NCI-H128 (cell line): ENCODE results near the gene TJAP1.
"Not testable (repeated sequence)": the region's sequence is repeated elsewhere in the genome, so short reads cannot be mapped to it uniquely, and the experiment has no call there.

Source experiments
- DNase-seq: peaks from one replicate; lab custom pipeline; 2025; ENCODE audit not compliant: unreplicated experiment; lab: John Stamatoyannopoulos, UW

The TJAP1 gene

GRCh38 chr6:43452896-43453295 lies 24.5 kb upstream of the TJAP1 start:
- DNase-seq, result no peak

GRCh38 chr6:43453831-43454230 lies 23.5 kb upstream of the TJAP1 start:
- DNase-seq, result no peak

GRCh38 chr6:43454290-43454695 lies 23.1 kb upstream of the TJAP1 start:
- no peak for DNase-seq

- DNase-seq, result peak; percentile 7
Observed at GRCh38 chr6:43454696-43455530, 22.5 kb upstream of the TJAP1 start.

DNA sequence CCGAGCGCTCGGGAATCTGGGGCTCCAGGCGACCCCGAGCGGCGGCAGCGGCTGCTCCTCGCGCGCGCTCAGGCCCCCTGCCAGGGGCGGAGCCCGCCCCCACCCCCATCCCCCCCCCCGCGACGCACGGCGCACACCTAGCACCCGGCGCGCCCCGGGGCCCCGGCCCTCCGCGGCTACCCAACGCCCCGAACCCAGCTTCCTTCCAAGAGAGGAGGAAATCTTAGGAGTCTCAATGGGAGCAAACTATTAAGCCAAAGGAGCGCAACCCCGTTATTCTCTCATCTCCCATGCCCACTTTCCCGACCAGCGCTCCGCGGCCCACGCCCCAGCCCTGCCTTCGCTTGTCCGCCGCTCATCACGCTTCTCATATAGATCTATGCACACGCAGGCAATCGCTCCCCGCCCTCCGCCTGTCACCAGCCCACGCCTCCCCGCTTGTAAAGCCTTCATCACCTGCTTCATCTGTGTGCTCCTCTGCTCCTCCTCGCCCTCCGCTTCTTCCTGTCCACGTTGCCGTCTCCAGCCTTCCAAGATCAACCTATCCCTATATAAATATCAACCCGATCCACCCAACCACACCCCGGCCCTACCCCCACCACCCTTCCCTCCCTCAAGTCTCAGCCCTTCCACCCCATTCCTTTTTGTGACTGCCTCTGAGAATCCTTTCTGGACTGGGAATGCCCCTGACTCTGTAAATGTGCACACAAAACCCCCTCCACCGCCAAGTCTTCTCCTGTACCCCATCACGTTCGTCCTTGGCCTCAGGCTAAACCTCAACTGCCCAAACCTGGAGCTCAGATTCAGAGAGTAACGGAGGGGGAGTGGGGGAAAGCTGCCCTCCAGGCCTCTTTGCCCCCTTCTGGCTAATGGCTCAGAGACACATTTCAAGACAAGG lies 21.6 kb upstream of the TJAP1 start, which contains the start of gene DLK2:
DLK2 (minus strand) TSS at position 18 of the 898 bp plus-strand sequence. CDS start 723 bp downstream, outside the sequence.
- no peak for DNase-seq

DNA sequence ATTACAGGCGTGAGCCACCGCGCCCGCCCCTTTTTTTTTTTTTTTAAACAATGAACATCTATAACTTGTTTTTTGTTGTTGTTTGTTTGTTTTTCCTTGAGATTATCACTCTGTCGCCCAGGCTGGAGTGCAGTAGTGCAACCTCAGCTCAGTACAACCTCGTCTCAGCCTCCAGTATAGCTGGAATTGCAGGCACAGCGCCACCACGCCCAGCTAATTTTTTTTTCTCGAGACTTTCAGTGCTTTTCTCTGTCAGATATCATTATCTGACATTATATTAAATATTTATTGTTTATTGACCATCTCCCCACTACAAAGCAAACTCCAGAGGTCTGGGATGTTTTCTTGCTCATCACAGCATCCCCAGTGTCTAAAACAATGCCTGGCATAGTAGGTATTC lies 19.7 kb upstream of the TJAP1 start:
- no peak for DNase-seq

- not testable (repeated sequence) for DNase-seq
Observed at GRCh38 chr6:43458154-43458553, 19.2 kb upstream of the TJAP1 start.

DNA sequence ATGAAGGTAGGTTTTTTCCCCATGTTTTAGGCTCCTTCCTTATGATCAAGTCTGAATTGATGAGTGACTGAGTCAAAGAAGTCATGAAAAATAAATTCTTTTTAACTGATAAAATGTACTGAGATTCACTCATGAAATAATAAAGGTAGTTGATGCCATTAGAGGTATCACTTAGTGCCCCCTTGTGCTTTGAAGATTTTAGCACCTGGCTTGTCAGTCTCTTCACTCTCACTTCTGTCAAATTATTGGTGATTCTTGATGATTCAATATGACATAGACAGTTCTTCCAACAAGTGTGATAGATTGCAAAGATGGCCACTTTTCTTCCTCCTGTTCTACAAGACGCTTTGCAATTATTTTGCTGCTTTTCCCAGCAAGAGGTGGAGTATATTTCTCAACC lies 17.8 kb upstream of the TJAP1 start:
- DNase-seq, result no peak

DNA sequence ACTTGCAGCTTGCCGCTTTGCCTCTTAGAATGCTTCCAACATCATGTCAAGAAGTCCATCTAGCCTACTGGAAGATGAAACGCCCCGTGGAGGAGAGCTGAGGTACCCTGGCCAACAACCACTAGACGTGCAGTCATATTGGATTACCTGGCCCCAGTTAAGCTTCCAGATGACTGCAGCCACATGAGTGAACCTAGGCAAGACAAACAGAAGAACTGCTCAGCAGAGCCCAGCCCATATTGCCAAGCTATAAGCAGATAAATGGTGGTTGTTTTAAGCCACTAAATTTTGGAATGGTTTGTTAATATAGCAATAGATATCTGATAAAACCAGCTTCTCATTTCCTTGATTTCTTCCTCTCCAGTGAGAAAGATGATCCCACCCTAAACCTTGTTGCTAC lies 17.3 kb upstream of the TJAP1 start:
- DNase-seq, result no peak

- no peak for DNase-seq
Observed at GRCh38 chr6:43461936-43462335, 15.4 kb upstream of the TJAP1 start.

- DNase-seq, result no peak
Observed at GRCh38 chr6:43464337-43464736, 13.0 kb upstream of the TJAP1 start.

DNA sequence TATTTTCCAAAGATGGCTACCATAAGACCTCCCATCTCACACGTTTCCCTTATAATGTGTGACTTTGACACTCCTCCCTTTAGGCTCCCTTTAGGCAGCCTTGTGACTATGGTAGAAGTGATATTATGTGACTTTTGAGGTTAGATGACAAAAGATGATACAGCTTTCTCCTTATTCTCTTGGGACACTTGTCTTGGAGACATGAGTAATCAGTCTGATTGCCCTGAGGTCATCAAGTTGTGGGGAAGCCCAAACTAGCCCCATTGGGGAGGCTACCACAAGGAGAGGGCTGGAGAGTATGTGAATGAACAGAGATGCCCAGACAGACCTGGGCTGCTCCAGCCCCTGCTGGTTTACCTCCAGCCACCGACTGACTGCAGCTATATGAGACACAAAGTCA lies 11.4 kb upstream of the TJAP1 start:
- no peak for DNase-seq

DNA sequence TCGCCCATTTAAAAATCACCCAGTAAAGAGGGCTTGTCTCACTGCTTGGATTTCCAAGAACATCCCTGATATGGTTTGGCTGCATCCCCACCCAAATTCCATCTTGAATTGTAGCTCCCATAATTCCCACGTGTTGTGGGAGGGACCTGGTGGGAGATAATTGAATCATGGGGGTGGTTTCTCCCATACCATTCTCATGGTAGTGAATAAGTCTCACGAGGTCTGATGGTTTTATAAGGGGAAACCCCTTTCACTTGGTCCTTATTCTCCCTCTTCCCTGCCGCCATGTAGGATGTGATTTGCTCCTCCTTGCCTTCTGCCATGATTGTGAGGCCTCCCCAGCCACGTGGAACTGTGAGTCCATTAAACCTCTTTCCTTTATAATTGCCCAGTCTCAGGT lies 10.1 kb upstream of the TJAP1 start:
- DNase-seq, result not testable (repeated sequence)

- DNase-seq, result no peak
Observed at GRCh38 chr6:43467752-43468151, 9.6 kb upstream of the TJAP1 start.

DNA sequence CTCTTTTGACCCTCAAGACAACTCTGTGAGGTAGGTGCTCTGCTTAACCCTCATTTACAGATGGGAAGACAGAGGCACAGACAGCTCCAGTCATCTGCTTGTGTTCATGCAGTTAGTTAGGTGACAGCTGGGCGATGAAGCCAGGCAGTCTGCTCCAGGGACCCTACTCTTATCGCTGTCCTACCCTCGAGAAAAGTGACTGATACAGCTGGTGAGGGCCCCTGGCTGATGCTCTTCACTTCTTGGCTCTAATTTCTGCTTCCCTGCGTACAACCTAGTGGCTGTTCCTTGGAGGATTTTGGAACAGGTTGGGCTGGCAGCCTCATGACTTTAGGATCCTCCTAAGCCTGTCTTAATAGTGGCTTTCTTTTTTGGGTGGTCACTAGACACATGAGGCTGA lies 9.1 kb upstream of the TJAP1 start:
- no peak for DNase-seq

- no peak for DNase-seq
Observed at GRCh38 chr6:43468748-43469681, 8.4 kb upstream of the TJAP1 start.

DNA sequence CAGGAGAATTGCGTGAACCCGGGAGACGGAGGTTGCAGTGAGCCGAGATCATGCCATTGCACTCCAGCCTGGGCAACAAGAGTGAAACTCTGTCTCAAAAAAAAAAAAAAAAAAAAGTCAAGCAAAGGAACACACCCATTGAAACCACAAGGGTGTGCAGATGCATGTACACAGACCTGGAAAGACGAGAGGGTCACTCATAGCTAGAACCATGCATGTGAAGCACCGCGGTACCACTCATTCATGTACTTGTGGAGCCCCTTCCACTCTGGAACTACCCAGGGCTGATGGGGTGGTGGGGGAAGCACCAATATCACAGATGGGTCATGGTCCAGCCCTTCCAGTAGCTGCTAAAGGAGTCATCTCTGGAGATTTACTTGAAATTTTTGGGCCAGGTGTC lies 7.4 kb upstream of the TJAP1 start:
- DNase-seq, result no peak

DNA sequence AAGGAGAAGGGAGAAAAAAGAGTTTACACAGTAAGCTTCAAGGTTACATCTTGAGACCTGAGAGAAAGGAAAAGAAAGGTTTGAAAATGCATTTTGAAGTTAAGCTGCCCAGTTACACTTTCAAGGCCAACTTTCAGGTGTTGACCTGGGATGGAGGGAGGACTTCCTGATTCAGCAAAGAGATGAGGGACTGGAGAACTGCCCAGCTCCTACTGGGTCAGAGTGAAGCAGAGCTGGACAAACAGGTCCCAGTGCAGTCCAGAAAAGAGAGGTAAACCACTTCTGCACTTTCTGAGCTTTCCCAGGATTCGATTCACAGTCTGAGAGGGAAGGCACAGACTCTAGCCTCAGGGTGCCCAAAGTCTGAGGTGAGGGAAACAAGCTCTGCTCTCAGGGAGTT lies 6.0 kb upstream of the TJAP1 start:
- no peak for DNase-seq

DNA sequence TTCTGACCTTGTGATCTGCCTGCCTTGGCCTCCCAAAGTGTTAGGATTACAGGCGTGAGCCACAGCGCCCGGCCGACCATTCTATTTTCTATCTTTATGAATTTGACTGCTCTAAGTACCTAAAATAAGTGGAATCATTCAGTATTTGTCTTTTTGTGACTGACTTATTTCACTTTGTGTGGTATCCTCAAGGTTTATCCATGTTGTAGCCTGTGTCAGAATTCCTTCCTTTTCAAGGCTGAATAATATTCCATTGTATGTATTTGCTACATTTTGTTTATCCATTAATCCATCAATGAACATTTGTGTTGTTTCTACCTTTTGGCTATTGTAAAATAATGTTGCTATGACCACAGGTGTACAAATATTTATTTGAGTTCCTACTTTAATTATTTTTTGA lies 4.9 kb upstream of the TJAP1 start:
- no peak for DNase-seq

GRCh38 chr6:43475516-43475915 lies 1.9 kb upstream of the TJAP1 start:
- DNase-seq, result no peak

DNA sequence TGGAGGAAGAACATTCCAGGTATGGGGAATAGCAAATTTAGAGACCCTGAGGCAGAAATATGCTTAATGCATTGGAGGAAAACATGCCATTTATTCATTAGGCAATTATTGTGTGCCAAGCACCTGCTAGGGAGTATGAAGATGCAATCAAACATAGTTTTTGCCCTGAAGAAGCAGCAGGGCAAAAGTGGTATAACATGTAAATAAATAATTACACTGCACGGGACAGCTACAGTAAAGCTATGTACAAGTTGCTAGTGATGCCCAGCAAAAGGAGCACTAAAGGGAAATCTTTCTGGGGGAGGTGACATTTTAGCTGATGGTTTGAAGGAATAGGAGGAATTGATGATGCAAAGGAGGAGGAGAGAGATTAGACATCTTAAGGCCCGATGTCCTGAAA lies 624 bp upstream of the TJAP1 start:
- DNase-seq, result no peak
